HG02938 (cell line): ENCODE measurements around the gene LRCOL1.

ENCODE experiments used
- ATAC-seq: cut with Tn5 transposase; IDR thresholded peaks from one replicate; pipeline ENCODE4 v1.9.1; 2021; ENCODE audit warnings: mild to moderate bottlenecking, moderate library complexity; ENCODE audit not compliant: unreplicated experiment

Gene LRCOL1

DNA sequence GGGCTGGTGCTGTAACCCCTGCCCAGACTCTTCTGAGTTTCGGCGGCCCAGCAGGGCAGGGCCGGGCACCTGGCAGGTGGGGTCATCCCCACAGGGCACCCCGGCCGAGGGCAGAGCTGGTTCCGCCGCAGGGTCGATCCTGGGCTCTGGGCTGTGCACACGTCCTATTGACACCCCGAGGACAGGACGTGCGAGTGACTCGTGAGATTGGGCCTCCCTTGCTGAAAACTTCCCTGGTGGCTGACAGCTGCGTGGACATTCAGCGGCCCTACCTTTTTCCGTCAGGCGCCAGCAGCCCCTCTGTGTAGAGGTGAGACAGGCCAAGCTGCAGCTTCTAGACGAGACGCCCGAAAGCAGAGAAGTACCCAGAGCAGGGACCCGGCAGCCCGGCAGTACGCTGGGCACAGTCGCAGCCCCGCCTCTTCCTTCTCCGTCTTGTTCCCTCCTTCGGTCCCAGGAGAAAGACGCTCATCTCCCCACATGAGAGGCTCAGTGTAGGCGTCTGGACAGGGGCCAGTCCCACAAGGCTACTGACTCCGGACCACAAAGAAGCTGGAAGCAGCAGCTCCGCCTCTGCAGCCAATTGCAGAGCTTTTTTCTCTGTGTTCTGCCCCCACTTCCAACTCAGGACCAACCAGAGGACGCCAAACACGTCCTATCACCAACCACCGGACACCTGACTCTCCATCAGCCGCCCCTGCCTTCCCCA, at the start of gene LRCOL1:
LRCOL1 (minus strand) TSS at position 532 of the 709 bp plus-strand sequence. CDS start 4,331 bp downstream, outside the sequence.
- ATAC-seq: no peak

DNA sequence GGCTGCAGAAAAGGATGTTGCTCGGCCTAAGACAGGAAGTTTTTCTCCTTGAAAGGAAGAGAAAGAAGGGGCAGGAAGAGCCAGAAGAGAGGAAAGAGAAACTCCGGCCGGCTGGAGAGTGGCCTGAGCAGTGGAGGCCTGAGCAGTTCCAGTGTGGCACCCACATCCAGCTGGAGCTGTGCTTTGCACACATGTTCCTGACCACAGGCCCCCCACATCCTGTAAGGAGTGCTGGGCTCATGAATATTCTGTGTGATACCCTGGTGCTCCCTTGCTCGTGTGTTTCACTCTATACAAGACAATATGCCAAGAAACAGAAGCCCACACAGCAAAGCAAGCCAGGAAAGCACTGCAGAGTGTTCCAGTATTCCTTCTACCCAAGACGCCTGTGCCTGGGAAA, 49.7 kb upstream of the LRCOL1 start:
- no peak for ATAC-seq

- no peak for ATAC-seq
Measured at GRCh38 chr12:132659146-132659545, 48.8 kb upstream of the LRCOL1 start.

- no peak for ATAC-seq
Measured at GRCh38 chr12:132658149-132658894, 47.9 kb upstream of the LRCOL1 start.

GRCh38 chr12:132657004-132657727, 46.8 kb upstream of the LRCOL1 start:
- no peak for ATAC-seq

GRCh38 chr12:132653567-132654290, 43.3 kb upstream of the LRCOL1 start:
- no peak for ATAC-seq

- ATAC-seq: no peak
Measured at GRCh38 chr12:132651444-132652100, 41.2 kb upstream of the LRCOL1 start.

- no peak for ATAC-seq
Measured at GRCh38 chr12:132649226-132649945, 39.0 kb upstream of the LRCOL1 start.

DNA sequence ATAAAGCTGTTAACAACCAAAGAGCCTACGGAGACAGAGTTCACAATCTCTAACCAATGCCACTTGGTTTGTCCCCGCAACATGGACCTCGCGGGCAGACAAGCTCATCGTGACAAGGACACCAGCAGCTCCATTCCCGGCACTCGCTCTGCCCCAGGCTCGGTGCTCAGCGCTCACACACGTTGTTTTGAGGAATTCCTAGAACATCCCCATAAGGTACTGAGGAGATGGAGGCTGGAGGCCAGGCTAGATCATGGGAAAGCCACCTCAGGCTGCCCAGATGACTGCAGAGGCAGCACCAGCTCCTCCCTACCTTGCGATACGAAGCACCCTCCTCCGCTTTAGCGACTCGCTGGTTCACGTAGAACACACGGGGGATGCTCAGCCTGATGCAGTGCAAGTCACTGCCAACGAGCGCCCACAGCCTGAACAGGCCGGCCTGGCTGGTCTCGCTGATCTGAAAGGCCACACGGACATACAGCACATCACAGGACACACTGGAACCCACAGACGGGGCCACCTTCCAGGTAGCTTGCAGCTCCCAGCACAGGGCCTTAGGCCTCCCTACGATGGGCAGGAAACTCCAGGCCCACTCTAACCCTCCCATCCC, 38.3 kb upstream of the LRCOL1 start:
- no peak for ATAC-seq

- ATAC-seq: no peak
Measured at GRCh38 chr12:132647858-132648257, 37.5 kb upstream of the LRCOL1 start.

- no peak for ATAC-seq
Measured at GRCh38 chr12:132646850-132647249, 36.5 kb upstream of the LRCOL1 start.

DNA sequence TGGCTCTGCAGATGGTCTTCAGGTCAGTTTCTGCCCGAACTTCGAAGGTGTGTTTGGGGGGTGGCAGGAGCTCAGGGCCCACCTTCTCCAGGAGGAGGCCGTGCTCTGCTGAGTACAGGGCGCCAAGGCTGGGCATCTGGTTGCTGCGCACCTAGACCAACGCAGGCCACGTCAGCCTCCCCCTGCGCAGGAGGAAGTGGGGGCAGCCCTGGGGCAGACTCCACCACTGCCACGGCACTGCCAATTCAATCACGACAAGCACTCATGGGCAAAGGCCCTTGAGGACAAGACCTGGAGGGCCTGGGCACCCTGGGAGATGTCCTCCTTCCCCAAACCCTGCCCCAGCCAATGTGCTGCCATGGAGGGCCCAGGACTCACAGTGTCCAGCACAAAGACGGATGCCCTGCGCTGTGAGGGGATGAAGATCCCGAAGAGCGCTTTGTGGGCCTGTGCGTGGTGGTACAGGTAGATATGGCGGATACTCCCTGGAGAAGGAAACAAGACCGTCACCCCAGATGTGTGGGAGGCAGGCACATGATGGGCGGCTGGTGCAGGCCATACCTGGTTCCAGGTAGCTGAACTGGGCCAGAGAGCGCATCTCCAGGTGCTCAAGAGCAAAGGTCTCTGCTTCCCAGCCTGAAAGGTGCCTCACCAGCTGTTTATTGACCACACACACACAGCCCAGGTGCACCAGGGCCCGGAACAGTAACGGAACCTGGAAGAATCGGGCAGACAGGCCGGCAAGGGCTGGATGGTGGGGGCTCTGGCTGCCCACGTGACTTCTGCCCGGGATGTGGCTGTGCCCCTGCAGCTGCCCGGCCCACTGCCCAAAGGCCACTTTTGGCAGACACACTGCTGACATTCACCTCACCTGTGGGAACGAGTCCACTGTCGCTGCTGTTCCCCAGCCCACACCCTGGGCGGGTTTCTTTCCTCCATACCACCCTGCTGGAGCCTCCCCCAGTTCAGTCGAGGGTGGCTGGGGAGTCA, 32.8 kb upstream of the LRCOL1 start:
- no peak for ATAC-seq

DNA sequence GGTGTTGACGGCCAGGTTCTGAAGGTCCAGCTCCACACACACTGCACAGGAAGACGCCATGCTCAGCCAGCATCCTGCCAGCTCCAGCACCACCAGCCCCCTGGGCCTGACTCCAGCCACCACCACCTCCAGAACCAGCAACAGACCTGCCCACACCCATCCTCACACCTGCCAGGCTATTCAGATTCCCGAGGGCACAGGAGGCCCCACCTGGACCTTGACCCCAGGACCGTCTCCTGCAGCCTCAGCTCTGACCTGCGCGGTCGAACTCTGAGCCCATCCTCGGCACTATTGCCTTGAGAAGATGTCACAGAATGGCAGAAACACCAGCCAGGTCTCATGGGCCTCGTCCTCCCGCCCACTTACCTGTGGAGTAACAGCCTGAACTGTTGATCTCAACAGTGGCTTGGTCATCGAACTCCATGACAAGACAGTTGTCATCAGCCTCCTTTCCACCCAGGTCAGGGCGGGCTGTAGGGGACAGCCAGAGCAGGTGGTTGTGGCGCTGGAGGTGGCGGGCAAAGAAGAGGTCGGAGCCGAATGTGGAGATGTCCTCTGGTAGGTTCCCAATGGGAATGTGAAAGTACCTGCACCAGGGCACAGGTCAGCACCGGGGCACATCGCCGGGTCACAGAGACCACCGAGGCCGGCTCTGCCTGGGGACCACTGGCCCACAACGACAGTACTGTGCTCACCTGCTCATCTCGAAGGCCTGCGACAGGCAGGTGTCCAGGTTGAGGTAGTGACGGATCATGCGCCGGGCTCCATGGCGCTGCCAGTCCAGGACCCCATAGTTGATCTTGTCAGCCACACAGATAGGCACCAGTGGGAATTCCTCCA, 31.6 kb upstream of the LRCOL1 start:
- no peak for ATAC-seq

DNA sequence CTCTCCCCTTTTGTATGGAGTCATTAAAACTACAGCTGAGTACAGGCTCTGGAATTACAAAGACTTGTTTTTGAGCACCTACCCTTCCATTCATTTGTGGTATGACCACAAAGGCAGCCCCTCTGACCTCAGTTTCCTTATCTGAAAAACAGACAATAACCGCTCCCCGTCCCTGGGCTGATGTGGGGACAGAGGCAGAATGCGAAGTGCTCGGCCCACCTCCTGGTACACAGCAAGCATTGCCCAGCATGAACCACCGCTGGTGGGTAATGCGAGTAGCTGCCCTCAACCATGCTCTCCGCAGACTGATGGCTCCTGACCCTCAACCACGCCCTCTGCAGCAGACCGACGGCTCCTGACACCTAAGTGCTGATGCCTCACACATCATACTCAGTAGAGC, 30.6 kb upstream of the LRCOL1 start:
- no peak for ATAC-seq

GRCh38 chr12:132639956-132640520, 29.7 kb upstream of the LRCOL1 start:
- no peak for ATAC-seq

DNA sequence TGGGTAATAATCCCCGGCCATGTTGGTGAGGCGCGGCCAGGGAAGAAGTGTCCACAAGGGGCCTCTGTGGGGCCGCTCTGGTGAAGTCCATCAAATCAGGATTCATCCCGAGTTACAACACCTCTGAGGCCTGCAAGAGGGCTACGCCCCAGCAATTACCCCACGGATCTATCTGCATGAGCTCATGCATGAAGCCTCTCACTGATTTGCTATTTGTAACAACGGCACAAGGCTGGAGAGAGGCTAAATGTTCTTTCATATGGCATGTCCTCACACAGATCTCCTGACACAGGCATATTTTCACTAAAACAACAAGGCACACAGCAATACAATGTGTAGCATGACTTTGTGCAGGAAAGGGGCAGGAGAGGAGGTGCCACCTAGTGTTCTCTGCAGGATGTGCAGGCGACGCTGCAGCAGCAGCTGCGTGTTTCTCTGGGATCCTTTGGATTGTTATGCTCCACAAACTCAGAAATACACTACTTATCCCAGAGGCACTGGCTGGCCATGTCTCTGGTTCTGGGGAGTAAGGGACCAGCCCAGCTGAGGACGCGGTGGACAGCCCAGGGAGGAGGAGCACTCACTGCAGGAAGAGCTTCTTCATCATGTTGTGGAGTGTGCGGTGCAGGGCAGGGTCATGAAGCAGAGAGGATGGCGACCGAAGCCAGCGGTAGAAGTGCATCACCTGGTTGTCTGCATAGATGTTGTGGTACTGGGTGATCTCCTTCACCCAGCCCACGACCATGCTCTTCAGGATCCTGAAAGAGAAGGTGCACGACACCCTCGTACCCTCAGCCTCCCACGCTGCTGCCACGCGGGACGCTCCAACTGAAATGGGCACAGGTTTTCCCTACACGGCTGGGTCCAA, 28.4 kb upstream of the LRCOL1 start:
- ATAC-seq: no peak
